K562 (cell line): ENCODE data around the gene ASF1B. TPM values are rescaled to one million over a fixed set of nuclear protein-coding genes. Genes with fewer than 3 reads are reported as not detected.

Experiments
- ARNT ChIP-seq, 2 experiments: fragments of 450-650 bp; IDR thresholded peaks; 2 replicates each; pipeline ENCODE4 v1.6.1; 2016; ENCODE audit warnings: mild to moderate bottlenecking in 1 of 2
- ATF7 ChIP-seq: fragments of 450-650 bp; IDR thresholded peaks from 2 replicates; pipeline ENCODE4 v1.7.1; 2014; ENCODE audit warnings: mild to moderate bottlenecking, moderate library complexity
- CCNT2 ChIP-seq: IDR thresholded peaks from 2 replicates; pipeline ENCODE4 v1.6.1; 2011; ENCODE audit warnings: borderline replicate concordance, low read depth, mild to moderate bottlenecking, moderate library complexity, mixed read lengths, low read length; ENCODE audit not compliant: insufficient read length; ENCODE audit errors: extremely low read depth
- CEBPB ChIP-seq: fragments of 450-650 bp; IDR thresholded peaks from 2 replicates; pipeline ENCODE4 v1.6.1; 2016; ENCODE audit warnings: missing genetic modification characterization, missing compliant biosample characterization
- CHCHD3 ChIP-seq: fragments of 250-450 bp; sonication (Bioruptor Pico); IDR thresholded peaks from 2 replicates; pipeline ENCODE4 v2.1.2; 2022; ENCODE audit warnings: mild to moderate bottlenecking
- GABPA ChIP-seq: fragments of 200-800 bp; sonication (Bioruptor generic); conservative IDR thresholded peaks from 2 replicates; pipeline ENCODE4 v1.6.1; 2016; ENCODE audit warnings: low read depth, missing genetic modification characterization, missing compliant biosample characterization
- MAFF ChIP-seq: IDR thresholded peaks from 2 replicates; pipeline ENCODE4 v1.6.1; 2012; ENCODE audit warnings: low read length, improper control_type of control experiment
- NR2C1 ChIP-seq, 2 experiments: fragments of 450-650 bp; IDR thresholded peaks; 2 replicates each; pipeline ENCODE4 v1.6.1; 2017; ENCODE audit warnings: mild to moderate bottlenecking in 2 of 2, antibody characterized with exemption in 1 of 2, inconsistent platforms in 1 of 2, missing compliant biosample characterization in 1 of 2, missing genetic modification characterization in 1 of 2
- POU5F1 ChIP-seq: fragments of 150-350 bp; IDR thresholded peaks from 2 replicates; pipeline ENCODE4 v1.6.1; 2014; ENCODE audit warnings: borderline replicate concordance, low read length, low read depth, mild to moderate bottlenecking; ENCODE audit not compliant: partially characterized antibody
- RBFOX2 ChIP-seq: fragments of 200-400 bp; formaldehyde crosslinking; IDR thresholded peaks from 2 replicates; pipeline ENCODE4 v1.6.1; 2017; ENCODE audit warnings: low read depth, mild to moderate bottlenecking, low read length, moderate library complexity
- SIX5 ChIP-seq, 2 experiments: IDR thresholded peaks; 2 replicates each; pipeline ENCODE4 v1.6.1; 2011; ENCODE audit warnings: low read length in 2 of 2, borderline replicate concordance in 1 of 2, low read depth in 1 of 2, mild to moderate bottlenecking in 1 of 2, moderate library complexity in 1 of 2; ENCODE audit not compliant: insufficient read depth in 1 of 2
- ZNF212 ChIP-seq: fragments of 450-650 bp; formaldehyde crosslinking; IDR thresholded peaks from 2 replicates; pipeline ENCODE4 v1.4.0; 2020; ENCODE audit warnings: mild to moderate bottlenecking
- ZNF384 ChIP-seq: IDR thresholded peaks from 2 replicates; pipeline ENCODE4 v1.6.1; 2012; ENCODE audit warnings: low read depth, low read length, improper control_type of control experiment
- polyA plus RNA-seq, 8 experiments: library from polyadenylated mRNA; depleted of rRNA in 4 of 8; stranded (reverse) in 5 of 8; unstranded in 3 of 8; fragments of >200 nt; fragmentation: Nextera tagmentation in 2 of 8; fragmentation: Illumina TruSeq in 1 of 8; extraction: Ambion mirVana in 2 of 8; extraction: Trizol in 1 of 8; gene quantifications; 2 replicates each; pipeline versions ENCODE4 v1.2.1 to v1.2.3, GENCODE V29; 2011 to 2014; ENCODE audit warnings: inconsistent platforms in 1 of 8, missing spikeins in 1 of 8
- total RNA-seq, 7 experiments: library from RNA; depleted of rRNA in 6 of 7; stranded (reverse); fragments of >200 nt in 6 of 7; fragmentation: Illumina TruSeq in 2 of 7; extraction: Trizol in 2 of 7; gene quantifications; 2 replicates each; pipeline versions ENCODE4 v1.2.1 to v1.2.3, GENCODE V29; 2011 to 2021; ENCODE audit warnings: low replicate concordance in 1 of 7
- TF ChIP-seq, protein P1 (sequence below): sonication (generic); formaldehyde crosslinking; IDR thresholded peaks from 2 replicates; pipeline ENCODE4 v1.9.0; 2022; ENCODE audit warnings: mild to moderate bottlenecking, missing genetic modification reagents
- TF ChIP-seq, protein P2 (sequence below): fragments of 450-650 bp; IDR thresholded peaks from 2 replicates; pipeline ENCODE4 v1.6.1; 2017; ENCODE audit warnings: mild to moderate bottlenecking, moderate library complexity
- TF ChIP-seq, protein P3 (sequence below): fragments of 250-450 bp; sonication (Bioruptor Pico); IDR thresholded peaks from 2 replicates; pipeline ENCODE4 v1.8.0; 2021; ENCODE audit warnings: moderate library complexity, mild to moderate bottlenecking, inconsistent platforms
- TF ChIP-seq, protein P4 (sequence below): fragments of 250-450 bp; sonication (Bioruptor Pico); IDR thresholded peaks from 2 replicates; pipeline ENCODE4 v1.9.0; 2021; ENCODE audit warnings: mild to moderate bottlenecking
- TF ChIP-seq, protein P5 (sequence below): fragments of 450-650 bp; IDR thresholded peaks from 2 replicates; pipeline ENCODE4 v1.7.1; 2018; ENCODE audit warnings: mild to moderate bottlenecking, low read depth; ENCODE audit not compliant: partially characterized antibody

ASF1B gene
- total and polyA plus RNA-seq, 9 of the 15 experiments (the other 6 are each of a cell fraction or from before 2014, with no cell fraction given) = 6.0 to 69.4 (median 53.3) TPM

DNA sequence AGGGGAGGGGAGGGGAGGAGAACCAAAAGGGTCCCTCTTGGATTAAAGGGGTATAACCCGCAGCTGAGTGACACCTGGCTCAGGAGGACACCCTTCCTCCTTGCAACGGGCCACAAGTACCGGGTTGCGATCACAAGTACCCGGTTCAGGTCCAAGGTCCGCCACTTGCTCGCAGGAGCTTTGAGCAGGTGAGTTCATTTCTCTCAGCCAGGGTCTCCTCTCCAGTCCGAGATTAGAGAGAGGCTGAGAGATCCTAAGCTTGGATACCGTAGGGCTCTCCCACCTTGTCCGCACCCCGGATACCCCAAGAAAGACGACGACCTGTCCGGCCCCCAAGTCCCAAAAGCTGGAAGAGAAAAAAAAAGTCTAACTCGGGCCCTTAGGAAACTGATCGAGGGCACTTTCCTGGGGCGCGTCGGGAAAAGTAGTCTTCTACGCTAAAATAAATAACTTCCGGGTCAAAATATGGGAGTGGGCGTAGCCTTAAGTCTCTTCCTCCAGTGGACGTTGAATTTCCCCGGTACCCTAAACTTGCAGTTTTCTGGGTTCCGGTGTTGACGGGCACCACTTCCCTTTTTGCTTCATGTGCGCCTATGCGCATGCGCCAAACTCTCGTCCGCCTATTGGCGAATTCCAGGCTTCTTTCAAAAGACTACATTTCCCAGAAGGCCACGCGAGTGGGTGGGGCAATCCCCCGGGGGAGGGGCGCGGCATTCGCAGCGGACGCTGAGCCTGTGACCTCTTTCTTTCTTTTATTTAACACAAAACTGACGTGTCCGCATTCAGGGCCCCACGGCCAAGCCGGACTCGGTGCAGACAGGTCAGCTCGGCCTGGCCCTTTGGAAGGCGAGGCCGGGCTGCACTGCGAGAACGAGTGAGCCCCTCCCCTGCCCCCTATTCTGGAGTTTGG, 55.2 kb downstream of the ASF1B start (continued):
- TF ChIP-seq CCNT2 = peak; percentile 45
- TF ChIP-seq CHCHD3 = no peak
- TF ChIP-seq, protein P1, sequence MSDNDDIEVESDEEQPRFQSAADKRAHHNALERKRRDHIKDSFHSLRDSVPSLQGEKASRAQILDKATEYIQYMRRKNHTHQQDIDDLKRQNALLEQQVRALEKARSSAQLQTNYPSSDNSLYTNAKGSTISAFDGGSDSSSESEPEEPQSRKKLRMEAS = peak; percentile 46; the same call in 1 of the 2 replicates
- TF ChIP-seq CEBPB (tag) = peak; percentile 49
- peak; percentile 87 for TF ChIP-seq ATF7
- peak; percentile 44; the same call in 1 of the 2 replicates for TF ChIP-seq MAFF
- TF ChIP-seq, protein P2, sequence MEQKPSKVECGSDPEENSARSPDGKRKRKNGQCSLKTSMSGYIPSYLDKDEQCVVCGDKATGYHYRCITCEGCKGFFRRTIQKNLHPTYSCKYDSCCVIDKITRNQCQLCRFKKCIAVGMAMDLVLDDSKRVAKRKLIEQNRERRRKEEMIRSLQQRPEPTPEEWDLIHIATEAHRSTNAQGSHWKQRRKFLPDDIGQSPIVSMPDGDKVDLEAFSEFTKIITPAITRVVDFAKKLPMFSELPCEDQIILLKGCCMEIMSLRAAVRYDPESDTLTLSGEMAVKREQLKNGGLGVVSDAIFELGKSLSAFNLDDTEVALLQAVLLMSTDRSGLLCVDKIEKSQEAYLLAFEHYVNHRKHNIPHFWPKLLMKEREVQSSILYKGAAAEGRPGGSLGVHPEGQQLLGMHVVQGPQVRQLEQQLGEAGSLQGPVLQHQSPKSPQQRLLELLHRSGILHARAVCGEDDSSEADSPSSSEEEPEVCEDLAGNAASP = no peak
- TF ChIP-seq NR2C1 (IDR thresholded peaks at IDR 0.05) = peak; percentile 100
- peak; percentile 100 for TF ChIP-seq NR2C1 (tag; IDR thresholded peaks at IDR 0.05)
- TF ChIP-seq, protein P3, sequence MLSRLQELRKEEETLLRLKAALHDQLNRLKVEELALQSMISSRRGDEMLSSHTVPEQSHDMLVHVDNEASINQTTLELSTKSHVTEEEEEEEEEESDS (CRISPR knock-in tag) = no peak
- peak; percentile 91 for TF ChIP-seq POU5F1
- TF ChIP-seq SIX5 (IDR thresholded peaks at IDR 0.05; ENCODE audit: borderline replicate concordance in 1 of 2, insufficient read depth in 1 of 2, low read depth in 1 of 2, low read length in 2 of 2) = peak; percentile 80 to 84
- peak; percentile 73 for TF ChIP-seq ZNF384
- TF ChIP-seq ZNF212 (CRISPR knock-in tag) = no peak
- TF ChIP-seq RBFOX2 = peak; percentile 91
- TF ChIP-seq, protein P4, sequence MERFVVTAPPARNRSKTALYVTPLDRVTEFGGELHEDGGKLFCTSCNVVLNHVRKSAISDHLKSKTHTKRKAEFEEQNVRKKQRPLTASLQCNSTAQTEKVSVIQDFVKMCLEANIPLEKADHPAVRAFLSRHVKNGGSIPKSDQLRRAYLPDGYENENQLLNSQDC (CRISPR knock-in tag) = no peak
- TF ChIP-seq GABPA = peak; percentile 99
- peak; percentile 32 to 90; a peak in 2 of 4 replicates for TF ChIP-seq ARNT (IDR thresholded peaks at IDR 0.05)
- TF ChIP-seq, protein P5, sequence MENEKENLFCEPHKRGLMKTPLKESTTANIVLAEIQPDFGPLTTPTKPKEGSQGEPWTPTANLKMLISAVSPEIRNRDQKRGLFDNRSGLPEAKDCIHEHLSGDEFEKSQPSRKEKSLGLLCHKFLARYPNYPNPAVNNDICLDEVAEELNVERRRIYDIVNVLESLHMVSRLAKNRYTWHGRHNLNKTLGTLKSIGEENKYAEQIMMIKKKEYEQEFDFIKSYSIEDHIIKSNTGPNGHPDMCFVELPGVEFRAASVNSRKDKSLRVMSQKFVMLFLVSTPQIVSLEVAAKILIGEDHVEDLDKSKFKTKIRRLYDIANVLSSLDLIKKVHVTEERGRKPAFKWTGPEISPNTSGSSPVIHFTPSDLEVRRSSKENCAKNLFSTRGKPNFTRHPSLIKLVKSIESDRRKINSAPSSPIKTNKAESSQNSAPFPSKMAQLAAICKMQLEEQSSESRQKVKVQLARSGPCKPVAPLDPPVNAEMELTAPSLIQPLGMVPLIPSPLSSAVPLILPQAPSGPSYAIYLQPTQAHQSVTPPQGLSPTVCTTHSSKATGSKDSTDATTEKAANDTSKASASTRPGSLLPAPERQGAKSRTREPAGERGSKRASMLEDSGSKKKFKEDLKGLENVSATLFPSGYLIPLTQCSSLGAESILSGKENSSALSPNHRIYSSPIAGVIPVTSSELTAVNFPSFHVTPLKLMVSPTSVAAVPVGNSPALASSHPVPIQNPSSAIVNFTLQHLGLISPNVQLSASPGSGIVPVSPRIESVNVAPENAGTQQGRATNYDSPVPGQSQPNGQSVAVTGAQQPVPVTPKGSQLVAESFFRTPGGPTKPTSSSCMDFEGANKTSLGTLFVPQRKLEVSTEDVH = peak; percentile 90
